Testis (tissue), 3 donors: ENCODE results near the gene DCN. TPM values are rescaled to one million over a fixed set of nuclear protein-coding genes. Genes with fewer than 3 reads are reported as not detected.

Source experiments
- DNase-seq: peaks from one replicate; pipeline ENCODE4 v3.0.0-alpha.2; 2019
- H3K27ac ChIP-seq, 2 donors: fragments of 200-600 bp; sonication (generic); one replicate each; pipeline ENCODE4 v1.5.1; 2019
- H3K27me3 ChIP-seq: fragments of 200-600 bp; sonication (generic); one replicate; pipeline ENCODE4 v1.5.1; 2019
- H3K36me3 ChIP-seq: fragments of 200-600 bp; sonication (generic); one replicate; pipeline ENCODE4 v1.5.1; 2017; ENCODE audit warnings: low read depth; ENCODE audit errors: missing control alignments
- H3K4me1 ChIP-seq: fragments of 200-600 bp; sonication (generic); one replicate; pipeline ENCODE4 v1.5.1; 2019
- H3K4me3 ChIP-seq, 2 donors: fragments of 200-600 bp; sonication (generic); one replicate each; pipeline ENCODE4 v1.5.1; 2017 to 2019
- H3K9me3 ChIP-seq: fragments of 200-600 bp; sonication (generic); one replicate; pipeline ENCODE4 v1.5.1; 2017
- POLR2A ChIP-seq: fragments of 450-650 bp; IDR thresholded peaks from one replicate; pipeline ENCODE4 v1.6.1; 2017; ENCODE audit warnings: antibody characterized with exemption, mild to moderate bottlenecking, moderate library complexity
- WGBS, 2 donors: methylation state at CpG; one replicate each; pipeline ENCODE4 v1.1.5; 2018; 5-methylcytosine and 5-hydroxymethylcytosine counted together
- intact Hi-C: fragments of 100-400 bp; cut with DNase I; formaldehyde crosslinking; loops from one replicate; pipeline ENCODE4 v1.15.1; 2023; ENCODE audit warnings: low total_unique reads
- polyA plus RNA-seq: library from polyadenylated mRNA; stranded (reverse); fragments of 350-450 nt; fragmentation: Illumina TruSeq; extraction: RNeasy Lipid Tissue Mini Kit (QIAGEN cat#74804); gene quantifications from one replicate; pipeline ENCODE4 v1.2.3, GENCODE V29; 2014; ENCODE audit warnings: low read depth, low replicate concordance; ENCODE audit not compliant: insufficient read depth
- total RNA-seq, 2 donors: library from RNA; depleted of rRNA; stranded (reverse); fragments of >200 nt; gene quantifications; one replicate each; pipeline ENCODE4 v1.2.3, GENCODE V29; 2016
- TF ChIP-seq, protein P1 (sequence below), 3 experiments: fragments of 450-650 bp in 2 of 3; fragments of 200-600 bp in 1 of 3; sonication (generic) in 1 of 3; IDR thresholded peaks; one replicate each; pipeline ENCODE4 v1.5.1; 2016 to 2019; ENCODE audit warnings: antibody characterized with exemption in 3 of 3, mild to moderate bottlenecking in 2 of 3, moderate library complexity in 1 of 3

The DCN gene
- total and polyA plus RNA-seq, 3 donors from 2014 or later = 144 to 1,453 (median 329) TPM

DNA sequence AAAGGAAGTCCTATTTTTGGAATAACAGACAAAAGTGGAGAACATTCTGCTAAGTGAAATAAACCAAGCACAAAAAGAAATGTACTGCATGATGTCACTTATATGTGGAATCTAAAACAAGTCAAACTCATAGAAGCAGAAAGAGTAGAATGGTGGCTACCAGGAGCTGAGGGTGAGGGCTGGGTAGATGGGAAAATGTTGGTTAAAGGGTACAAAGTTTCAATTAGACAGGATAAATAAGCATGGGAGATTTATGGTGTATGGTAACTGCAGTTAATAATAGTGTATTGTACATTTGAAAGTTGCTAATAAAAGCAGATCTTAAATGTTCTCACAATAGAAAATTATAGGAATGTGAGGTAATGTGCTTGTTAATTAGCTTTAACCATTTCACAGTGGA is 84.2 kb downstream of the DCN start:
- intact Hi-C loops = no loop called here
- Histone ChIP-seq H3K9me3 (no peaks in the 10 kb centered on the region), H3K27ac (peak overlapping the region in 1 of 2 donors; percentile 51), H3K27me3 (no peaks in the 10 kb centered on the region), H3K4me1 (peaks cover 7% of the 10 kb centered on the region), H3K4me3 (no peak overlapping the region), H3K36me3 (no peaks in the 10 kb centered on the region)
- no peak for DNase-seq
- TF ChIP-seq, protein P1, sequence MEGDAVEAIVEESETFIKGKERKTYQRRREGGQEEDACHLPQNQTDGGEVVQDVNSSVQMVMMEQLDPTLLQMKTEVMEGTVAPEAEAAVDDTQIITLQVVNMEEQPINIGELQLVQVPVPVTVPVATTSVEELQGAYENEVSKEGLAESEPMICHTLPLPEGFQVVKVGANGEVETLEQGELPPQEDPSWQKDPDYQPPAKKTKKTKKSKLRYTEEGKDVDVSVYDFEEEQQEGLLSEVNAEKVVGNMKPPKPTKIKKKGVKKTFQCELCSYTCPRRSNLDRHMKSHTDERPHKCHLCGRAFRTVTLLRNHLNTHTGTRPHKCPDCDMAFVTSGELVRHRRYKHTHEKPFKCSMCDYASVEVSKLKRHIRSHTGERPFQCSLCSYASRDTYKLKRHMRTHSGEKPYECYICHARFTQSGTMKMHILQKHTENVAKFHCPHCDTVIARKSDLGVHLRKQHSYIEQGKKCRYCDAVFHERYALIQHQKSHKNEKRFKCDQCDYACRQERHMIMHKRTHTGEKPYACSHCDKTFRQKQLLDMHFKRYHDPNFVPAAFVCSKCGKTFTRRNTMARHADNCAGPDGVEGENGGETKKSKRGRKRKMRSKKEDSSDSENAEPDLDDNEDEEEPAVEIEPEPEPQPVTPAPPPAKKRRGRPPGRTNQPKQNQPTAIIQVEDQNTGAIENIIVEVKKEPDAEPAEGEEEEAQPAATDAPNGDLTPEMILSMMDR (IDR thresholded peaks at IDR 0.05) = no peak
- TF ChIP-seq POLR2A = no peak

DNA sequence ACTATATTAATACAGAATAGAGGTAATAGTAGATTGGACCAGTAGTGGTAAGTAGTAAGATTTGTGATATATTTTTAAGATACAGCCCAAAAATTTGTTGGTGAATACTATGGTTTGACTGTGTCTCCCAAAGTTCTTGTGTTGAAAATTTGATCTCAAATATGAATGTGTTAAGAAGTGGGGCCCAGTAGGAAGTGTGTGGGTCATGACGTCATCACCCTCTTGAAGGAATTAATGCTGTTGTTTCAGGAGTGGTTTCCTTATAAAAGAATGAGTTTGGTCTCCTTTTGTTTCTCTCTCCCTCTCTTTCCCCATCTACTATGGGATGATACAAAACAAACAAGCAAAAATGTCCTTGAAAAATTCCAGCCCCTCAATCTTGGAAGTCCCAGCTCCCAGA is 87.7 kb downstream of the DCN start:
- DNase-seq = no peak
- Histone ChIP-seq H3K4me1 (peaks cover 7% of the 10 kb centered on the region), H3K4me3 (no peak overlapping the region), H3K36me3 (no peaks in the 10 kb centered on the region), H3K27me3 (no peaks in the 10 kb centered on the region), H3K27ac (no peak overlapping the region), H3K9me3 (no peaks in the 10 kb centered on the region)
- TF ChIP-seq POLR2A = no peak
- TF ChIP-seq, protein P1 (IDR thresholded peaks at IDR 0.05) = no peak
- intact Hi-C loops = no loop called here
- 68 to 73% methylated on average over 1 of the region's 1 CpG for whole genome bisulfite sequencing, 2 donors

DNA sequence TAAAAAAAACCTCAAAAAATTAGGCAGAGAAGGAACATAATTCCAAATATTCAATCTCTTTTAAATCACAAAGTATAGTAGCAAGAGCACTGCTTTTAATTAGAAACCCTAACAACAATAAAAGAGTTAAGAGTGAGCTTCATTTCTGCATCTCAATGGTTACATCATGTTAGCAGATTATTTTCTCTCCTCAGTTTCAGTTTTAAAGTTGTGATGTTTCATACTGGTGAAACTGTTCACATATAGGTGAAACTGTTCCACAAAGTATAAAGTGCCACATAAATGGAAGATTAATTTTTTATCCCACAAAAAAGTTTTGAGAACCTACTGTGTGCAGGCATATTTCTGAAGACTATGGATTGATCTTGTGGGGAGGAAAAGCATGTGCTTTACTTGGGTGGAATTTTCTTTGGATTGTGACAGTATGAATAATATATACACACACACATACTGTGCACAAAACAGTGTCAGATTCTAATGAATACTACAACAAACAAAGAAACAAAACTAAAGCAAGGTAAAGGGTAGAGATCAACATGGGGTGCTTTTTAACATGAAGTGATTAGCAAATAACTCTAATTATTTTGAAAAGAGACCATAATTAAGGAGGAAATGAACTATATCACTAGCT is 88.5 kb downstream of the DCN start:
- no peak overlapping the region for H3K4me3 ChIP-seq
- no peaks in the 10 kb centered on the region for H3K27me3 ChIP-seq
- TF ChIP-seq POLR2A = no peak
- TF ChIP-seq, protein P1 (IDR thresholded peaks at IDR 0.05) = no peak

DNA sequence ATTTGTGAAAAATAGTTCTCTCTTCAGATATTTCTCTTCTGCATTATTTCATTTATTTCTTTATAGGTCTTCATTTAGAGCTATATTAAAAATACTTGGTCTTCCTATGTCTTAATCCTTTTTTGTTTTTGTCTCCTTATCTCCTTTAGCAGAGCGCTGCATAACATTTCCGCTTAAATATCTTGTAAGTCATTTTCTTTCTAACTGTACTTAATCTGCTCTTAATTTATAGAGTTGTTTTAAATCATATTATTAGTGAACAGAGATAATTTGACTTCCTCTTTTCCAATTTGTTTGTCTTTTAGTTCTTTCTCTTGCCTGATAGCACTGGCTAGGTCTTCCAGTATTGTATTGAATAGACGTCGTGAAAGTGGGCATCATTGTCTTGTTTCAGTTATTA is 89.3 kb downstream of the DCN start:
- 71 to 79% methylated on average over 4 of the region's 4 CpGs for WGBS, 2 donors
- H3K9me3 ChIP-seq = no peaks in the 10 kb centered on the region
- H3K4me3 ChIP-seq = no peak overlapping the region
- H3K27ac ChIP-seq = no peak overlapping the region
- no peak for DNase-seq
- H3K4me1 ChIP-seq = peaks cover 2% of the 10 kb centered on the region
- no peaks in the 10 kb centered on the region for H3K36me3 ChIP-seq
- no peaks in the 10 kb centered on the region for H3K27me3 ChIP-seq
- intact Hi-C loops = no loop called here
- TF ChIP-seq POLR2A = no peak
- TF ChIP-seq, protein P1 (IDR thresholded peaks at IDR 0.05) = no peak

More for the DNA sequence above, 88.5 kb downstream of the DCN start:
- H3K9me3 ChIP-seq = no peaks in the 10 kb centered on the region
- H3K36me3 ChIP-seq = no peaks in the 10 kb centered on the region
- H3K27ac ChIP-seq = no peak overlapping the region
- intact Hi-C loops = no loop called here
- DNase-seq = no peak
- peaks cover 5% of the 10 kb centered on the region for H3K4me1 ChIP-seq
